KMS-11 (cell line): ENCODE measurements around the gene COA7.

Source experiments
- H2AFZ ChIP-seq: fragments of 200-600 bp; sonication (generic); 2 replicates; pipeline ENCODE4 v1.6.1; 2016; ENCODE audit warnings: antibody characterized with exemption, mixed run types, low read depth
- H3K27ac ChIP-seq: fragments of 200-600 bp; sonication (generic); 2 replicates; pipeline ENCODE4 v1.6.1; 2016; ENCODE audit warnings: mild to moderate bottlenecking, mixed run types
- H3K27me3 ChIP-seq: fragments of 200-600 bp; sonication (generic); 2 replicates; pipeline ENCODE4 v1.6.1; 2017; ENCODE audit warnings: mild to moderate bottlenecking, low read depth, mixed run types, moderate library complexity; ENCODE audit not compliant: insufficient read depth
- H3K36me3 ChIP-seq: fragments of 200-600 bp; sonication (generic); 2 replicates; pipeline ENCODE4 v1.6.1; 2017; ENCODE audit warnings: mild to moderate bottlenecking, mixed run types; ENCODE audit not compliant: insufficient read depth
- H3K4me1 ChIP-seq: fragments of 200-600 bp; sonication (generic); 2 replicates; pipeline ENCODE4 v1.6.1; 2016; ENCODE audit warnings: mild to moderate bottlenecking, low read depth, mixed run types; ENCODE audit not compliant: poor library complexity, severe bottlenecking
- H3K4me2 ChIP-seq: fragments of 200-600 bp; sonication (generic); 2 replicates; pipeline ENCODE4 v1.7.0; 2016; ENCODE audit warnings: mild to moderate bottlenecking, mixed run types
- H3K4me3 ChIP-seq: fragments of 200-600 bp; sonication (generic); IDR thresholded peaks from 2 replicates; pipeline ENCODE4 v1.6.1; 2017; ENCODE audit warnings: low read depth, low read length, mixed read lengths; ENCODE audit not compliant: insufficient read depth
- H3K79me2 ChIP-seq: fragments of 200-600 bp; sonication (generic); 2 replicates; pipeline ENCODE4 v1.6.1; 2016; ENCODE audit warnings: low read depth, mixed run types; ENCODE audit not compliant: insufficient read depth
- H3K9ac ChIP-seq: fragments of 200-600 bp; sonication (generic); 2 replicates; pipeline ENCODE4 v1.6.1; 2016; ENCODE audit warnings: mild to moderate bottlenecking, mixed run types
- H4K20me1 ChIP-seq: fragments of 200-600 bp; sonication (generic); 2 replicates; pipeline ENCODE4 v1.6.1; 2016; ENCODE audit warnings: mild to moderate bottlenecking, mixed run types; ENCODE audit not compliant: insufficient read depth
- TF ChIP-seq, protein P1 (sequence below): fragments of 200-600 bp; sonication (generic); conservative IDR thresholded peaks from 2 replicates; pipeline ENCODE4 v1.6.1; 2017; ENCODE audit warnings: low read depth, mild to moderate bottlenecking, antibody characterized with exemption, low read length, moderate library complexity, mixed read lengths

COA7 gene

DNA sequence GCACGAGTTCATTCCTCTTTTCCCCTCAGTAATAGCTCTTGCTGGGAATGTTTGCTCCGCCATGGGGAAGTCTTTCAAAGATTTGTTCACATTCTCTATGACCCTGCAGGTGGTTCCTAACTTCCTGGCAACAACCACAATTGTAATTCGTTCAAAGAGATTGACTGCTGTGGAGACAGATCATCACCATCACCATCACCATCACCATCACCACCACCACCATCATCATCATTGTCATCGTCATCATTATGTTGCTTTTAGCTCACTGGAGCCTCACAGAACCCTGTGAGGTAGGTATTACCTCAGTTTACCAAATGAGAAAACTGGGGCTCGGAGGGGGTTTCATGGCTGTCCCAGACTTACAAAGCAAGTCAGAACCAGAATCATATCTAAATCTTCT is 30.9 kb downstream of the COA7 start:
- H3K9ac ChIP-seq = no peak overlapping the region
- H3K4me2 ChIP-seq = no peak overlapping the region
- no peak overlapping the region for H3K4me3 ChIP-seq
- TF ChIP-seq, protein P1, sequence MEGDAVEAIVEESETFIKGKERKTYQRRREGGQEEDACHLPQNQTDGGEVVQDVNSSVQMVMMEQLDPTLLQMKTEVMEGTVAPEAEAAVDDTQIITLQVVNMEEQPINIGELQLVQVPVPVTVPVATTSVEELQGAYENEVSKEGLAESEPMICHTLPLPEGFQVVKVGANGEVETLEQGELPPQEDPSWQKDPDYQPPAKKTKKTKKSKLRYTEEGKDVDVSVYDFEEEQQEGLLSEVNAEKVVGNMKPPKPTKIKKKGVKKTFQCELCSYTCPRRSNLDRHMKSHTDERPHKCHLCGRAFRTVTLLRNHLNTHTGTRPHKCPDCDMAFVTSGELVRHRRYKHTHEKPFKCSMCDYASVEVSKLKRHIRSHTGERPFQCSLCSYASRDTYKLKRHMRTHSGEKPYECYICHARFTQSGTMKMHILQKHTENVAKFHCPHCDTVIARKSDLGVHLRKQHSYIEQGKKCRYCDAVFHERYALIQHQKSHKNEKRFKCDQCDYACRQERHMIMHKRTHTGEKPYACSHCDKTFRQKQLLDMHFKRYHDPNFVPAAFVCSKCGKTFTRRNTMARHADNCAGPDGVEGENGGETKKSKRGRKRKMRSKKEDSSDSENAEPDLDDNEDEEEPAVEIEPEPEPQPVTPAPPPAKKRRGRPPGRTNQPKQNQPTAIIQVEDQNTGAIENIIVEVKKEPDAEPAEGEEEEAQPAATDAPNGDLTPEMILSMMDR = no peak
- H4K20me1 ChIP-seq = no peaks in the 10 kb centered on the region
- H3K4me1 ChIP-seq = peaks cover 4% of the 10 kb centered on the region
- no peaks in the 10 kb centered on the region for H3K79me2 ChIP-seq
- no peaks in the 10 kb centered on the region for H3K27me3 ChIP-seq
- no peak overlapping the region for H3K27ac ChIP-seq
- H3K36me3 ChIP-seq = no peaks in the 10 kb centered on the region
- no peak overlapping the region for H2AFZ ChIP-seq

DNA sequence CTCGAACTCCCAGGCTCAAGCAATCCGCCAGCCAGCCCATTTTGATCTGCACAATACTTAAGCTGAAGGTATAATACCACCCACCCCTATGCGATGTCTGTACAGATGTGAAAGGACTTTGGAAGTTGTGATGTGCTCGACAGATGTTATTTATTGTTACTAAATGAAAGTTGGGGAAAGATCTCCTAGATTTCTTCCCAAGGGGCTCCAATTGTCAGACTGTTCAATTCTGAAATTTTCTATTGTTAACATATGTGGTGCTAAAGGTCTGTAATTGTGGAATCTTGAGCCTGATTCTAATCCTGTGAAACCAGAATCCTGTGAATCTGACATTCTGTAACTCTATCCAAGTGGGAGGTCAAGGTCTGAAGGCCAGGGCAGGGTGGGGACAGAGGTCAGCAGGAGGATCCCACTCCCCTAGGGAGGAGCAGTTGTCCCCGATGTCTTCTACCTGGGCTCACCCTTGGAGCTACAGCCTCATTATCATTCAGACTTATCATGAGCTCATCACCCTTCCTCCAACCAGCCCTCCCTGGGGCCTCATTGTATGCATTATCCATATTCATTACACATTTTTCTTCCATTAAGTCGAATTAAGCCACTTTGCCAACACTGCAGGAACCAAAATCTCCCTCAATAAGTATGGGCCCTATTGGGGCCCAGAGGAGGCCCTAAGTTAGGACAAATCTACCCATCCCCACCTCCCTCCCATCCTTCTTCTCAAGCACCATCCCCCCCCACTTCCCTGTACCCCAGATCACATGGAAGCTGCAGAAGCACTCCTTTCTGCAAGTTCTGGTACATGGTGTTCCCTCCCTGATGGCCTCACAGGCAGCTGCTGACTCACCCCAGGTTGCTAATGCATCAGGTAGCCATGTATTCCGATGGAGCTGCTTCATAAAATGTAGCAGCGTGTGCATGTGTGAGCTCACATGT is 32.9 kb downstream of the COA7 start:
- no peaks in the 10 kb centered on the region for H3K36me3 ChIP-seq
- no peak overlapping the region for H3K9ac ChIP-seq
- no peaks in the 10 kb centered on the region for H3K79me2 ChIP-seq
- H3K4me3 ChIP-seq = no peak overlapping the region
- H3K27ac ChIP-seq = no peak overlapping the region
- TF ChIP-seq, protein P1 = no peak
- H3K4me2 ChIP-seq = no peak overlapping the region
- no peak overlapping the region for H2AFZ ChIP-seq
- H3K4me1 ChIP-seq = peaks cover 2% of the 10 kb centered on the region
- H4K20me1 ChIP-seq = no peaks in the 10 kb centered on the region
- H3K27me3 ChIP-seq = no peaks in the 10 kb centered on the region

DNA sequence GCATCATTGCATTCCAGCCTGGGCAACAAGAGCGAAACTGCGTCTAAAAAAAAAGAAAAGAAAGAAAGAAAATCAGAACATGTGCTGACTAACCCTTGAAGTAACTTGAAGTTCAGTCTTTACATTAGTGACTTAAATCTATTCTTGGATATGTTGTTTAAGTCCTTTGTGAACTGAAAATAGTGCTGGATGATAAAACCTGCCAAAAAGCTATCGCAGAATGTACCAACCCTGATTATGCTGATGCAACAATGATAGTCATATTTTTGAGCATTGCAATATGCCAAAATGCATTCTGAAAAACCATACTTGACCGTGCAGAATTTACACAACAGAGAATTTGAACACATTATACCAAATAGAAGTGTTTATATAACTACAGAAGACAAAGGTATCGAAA is 34.4 kb downstream of the COA7 start:
- H2AFZ ChIP-seq = no peak overlapping the region
- TF ChIP-seq, protein P1 = no peak
- no peaks in the 10 kb centered on the region for H3K27me3 ChIP-seq
- H3K36me3 ChIP-seq = no peaks in the 10 kb centered on the region
- H3K4me2 ChIP-seq = no peak overlapping the region
- H3K4me3 ChIP-seq = no peak overlapping the region
- H3K27ac ChIP-seq = no peak overlapping the region
- H3K9ac ChIP-seq = no peak overlapping the region
- no peaks in the 10 kb centered on the region for H4K20me1 ChIP-seq
- no peaks in the 10 kb centered on the region for H3K79me2 ChIP-seq
- H3K4me1 ChIP-seq = no peaks in the 10 kb centered on the region

DNA sequence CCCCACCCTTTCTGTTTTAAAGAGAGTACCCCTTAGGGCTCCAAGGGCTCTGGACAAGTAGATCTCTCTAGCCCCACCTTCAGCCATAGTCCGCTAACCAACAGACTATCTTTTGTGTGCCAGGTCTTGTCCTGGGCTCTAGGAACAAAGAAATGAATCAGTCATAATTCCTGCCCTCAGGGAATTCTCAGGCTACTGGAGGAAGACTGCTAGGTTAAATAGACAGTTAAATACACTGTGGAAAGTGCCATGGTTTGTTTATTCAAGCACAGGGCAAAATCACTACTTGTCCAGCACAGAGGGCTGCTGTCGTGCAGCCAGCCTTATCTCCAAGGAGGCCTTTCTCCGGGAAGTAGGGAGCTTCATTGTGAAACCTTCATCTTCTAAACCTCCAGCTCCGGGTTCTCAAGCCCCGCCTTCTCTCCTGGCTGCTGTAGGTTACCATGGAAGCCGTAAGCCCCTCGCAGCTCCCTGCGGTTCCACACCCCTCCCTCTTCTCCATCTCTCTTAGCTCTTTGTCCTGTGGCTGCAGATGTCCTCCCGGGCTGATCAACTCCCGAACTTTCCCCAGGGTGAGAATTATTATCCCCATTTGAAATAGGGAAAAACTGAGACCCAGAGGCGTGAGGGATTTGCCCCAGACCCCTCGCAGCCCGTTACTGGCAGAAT is 35.4 kb downstream of the COA7 start:
- Histone ChIP-seq H3K4me2 (no peak overlapping the region), H3K36me3 (no peaks in the 10 kb centered on the region), H3K27ac (no peak overlapping the region), H3K4me1 (no peaks in the 10 kb centered on the region), H3K79me2 (no peaks in the 10 kb centered on the region), H4K20me1 (no peaks in the 10 kb centered on the region), H3K4me3 (no peak overlapping the region), H2AFZ (no peak overlapping the region), H3K9ac (no peak overlapping the region), H3K27me3 (no peaks in the 10 kb centered on the region)
- TF ChIP-seq, protein P1 = no peak
